ENCODE results near the gene CMTM1. TPM values are rescaled to one million over a fixed set of nuclear protein-coding genes. Genes with fewer than 3 reads are reported as not detected.

CMTM1 gene
- polyA plus RNA-seq (2013, experiment 1 of 2; ENCODE audit: insufficient read length): 5.0 TPM
- polyA plus RNA-seq (2013, experiment 2 of 2; ENCODE audit: insufficient read length): 5.2 TPM

- no peak for DNase-seq
Observed at GRCh38 chr16:66566051-66566901, at the start of gene CMTM1. Gene CMTM1, plus strand, starts transcription at chr16:66566439. Its CDS starts 75 bp downstream, at chr16:66566514.

- DNase-seq: no peak
Observed at GRCh38 chr16:66516509-66516807, 49.8 kb upstream of the CMTM1 start.

- DNase-seq: peak; percentile 95
Observed at GRCh38 chr16:66516808-66517585, 49.2 kb upstream of the CMTM1 start.

GRCh38 chr16:66517586-66518263 lies 48.5 kb upstream of the CMTM1 start:
- DNase-seq: no peak

- no peak for DNase-seq
Observed at GRCh38 chr16:66519482-66520373, 46.5 kb upstream of the CMTM1 start.

- no peak for DNase-seq
Observed at GRCh38 chr16:66520406-66521170, 45.7 kb upstream of the CMTM1 start.

GRCh38 chr16:66521252-66521713 lies 45.0 kb upstream of the CMTM1 start:
- DNase-seq: no peak

- peak; percentile 72 for DNase-seq
Observed at GRCh38 chr16:66521951-66522771, 44.1 kb upstream of the CMTM1 start.

GRCh38 chr16:66522816-66523590 lies 43.2 kb upstream of the CMTM1 start:
- DNase-seq: no peak

GRCh38 chr16:66523861-66524354 lies 42.3 kb upstream of the CMTM1 start:
- no peak for DNase-seq

GRCh38 chr16:66524601-66525164 lies 41.6 kb upstream of the CMTM1 start:
- DNase-seq: no peak

GRCh38 chr16:66525396-66526180 lies 40.7 kb upstream of the CMTM1 start:
- DNase-seq: no peak

- no peak for DNase-seq
Observed at GRCh38 chr16:66528294-66528693, 37.9 kb upstream of the CMTM1 start.

GRCh38 chr16:66529475-66529874 lies 36.8 kb upstream of the CMTM1 start:
- no peak for DNase-seq

GRCh38 chr16:66534376-66534799 lies 31.9 kb upstream of the CMTM1 start:
- DNase-seq: no peak

GRCh38 chr16:66536525-66536924 lies 29.7 kb upstream of the CMTM1 start:
- no peak for DNase-seq

- DNase-seq: no peak
Observed at GRCh38 chr16:66537236-66537635, 29.0 kb upstream of the CMTM1 start.

- DNase-seq: no peak
Observed at GRCh38 chr16:66538910-66539309, 27.3 kb upstream of the CMTM1 start.

Data from fibroblast of skin of abdomen (primary cell).